ENCODE results near the gene ARHGEF37. TPM values are rescaled to one million over a fixed set of nuclear protein-coding genes. Genes with fewer than 3 reads are reported as not detected.

ARHGEF37 gene
- total and polyA plus RNA-seq, 2 of the 8 experiments (the other 6 are each of a cell fraction or from before 2014, with no cell fraction given), result 0.21 to 0.48 TPM

DNA sequence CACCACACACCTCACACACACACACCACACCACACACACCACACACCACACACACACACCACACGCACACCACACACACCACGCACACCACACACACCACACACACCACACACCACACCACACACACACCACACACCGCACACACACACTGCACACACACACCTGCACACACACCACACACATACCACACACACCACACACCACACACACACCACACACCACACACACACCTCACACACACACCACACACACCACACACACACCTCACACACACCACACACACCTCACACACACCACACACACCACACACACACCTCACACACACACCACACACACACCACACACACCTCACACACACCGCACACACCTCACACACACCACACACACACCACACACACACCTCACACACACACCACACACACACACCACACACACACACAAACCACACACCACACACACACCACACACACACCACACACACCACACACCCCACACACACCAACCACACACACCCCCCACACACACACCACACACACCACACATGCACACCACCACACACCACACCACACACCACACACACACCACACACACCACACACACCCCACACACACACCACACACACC, 73.7 kb downstream of the ARHGEF37 start:
- no peak overlapping the region for H3K14ac ChIP-seq (ENCODE audit: insufficient read length)
- peak overlapping the region; percentile 99 for H3K56ac ChIP-seq (replicated peaks; ENCODE audit: insufficient read length, low read depth, low read length)
- no peaks in the 10 kb centered on the region; a peak in 1 of 7 replicates for H3K4me1 ChIP-seq (replicated peaks in 1 of 4; ENCODE audit: control insufficient read depth in 3 of 4, insufficient read depth in 4 of 4, low read length in 3 of 4)
- peak overlapping the region; percentile 18; the same call in 1 of the 2 replicates for H2AK5ac ChIP-seq (ENCODE audit: low read depth, low read length)
- no peak overlapping the region for H3K4me2 ChIP-seq (ENCODE audit: insufficient read depth in 1 of 2, low read depth in 2 of 2, low read length in 2 of 2)
- no peaks in the 10 kb centered on the region for H3K36me3 ChIP-seq (ENCODE audit: control insufficient read depth in 2 of 4, insufficient read depth in 4 of 4, low read length in 3 of 4)
- no peak overlapping the region for H2BK20ac ChIP-seq (ENCODE audit: low read length)
- H3K23me2 ChIP-seq (ENCODE audit: low read depth, low read length), result peaks cover 13% of the 10 kb centered on the region; the same call in 1 of the 2 replicates
- TF ChIP-seq JUN (IDR thresholded peaks at IDR 0.05; ENCODE audit: low read depth, low read length), result no peak
- no peak for TF ChIP-seq SAP30 (IDR thresholded peaks at IDR 0.05; ENCODE audit: insufficient read depth, insufficient replicate concordance, low read length)
- TF ChIP-seq HDAC2 (IDR thresholded peaks at IDR 0.05; ENCODE audit: borderline replicate concordance in 1 of 2, low read depth in 2 of 2, low read length in 2 of 2), result no peak
- TF ChIP-seq EZH2 (IDR thresholded peaks at IDR 0.05; ENCODE audit: low read depth, low read length, severe bottlenecking), result no peak
- no peak for TF ChIP-seq CBX8 (IDR thresholded peaks at IDR 0.05; ENCODE audit: borderline replicate concordance, low read depth, low read length)
- no peak for TF ChIP-seq KDM5A (IDR thresholded peaks at IDR 0.05; ENCODE audit: low read length)
- TF ChIP-seq BRCA1 (IDR thresholded peaks at IDR 0.05; ENCODE audit: low read depth, low read length), result no peak
- no peak for TF ChIP-seq TBP (IDR thresholded peaks at IDR 0.05; ENCODE audit: low read depth, low read length)
- no peak for TF ChIP-seq FOSL1 (IDR thresholded peaks at IDR 0.05; ENCODE audit: insufficient read depth, low read depth, low read length)
- TF ChIP-seq CEBPB (IDR thresholded peaks at IDR 0.05; ENCODE audit: low read depth, low read length), result no peak
- H2BK5ac ChIP-seq (ENCODE audit: low read depth, low read length), result peak overlapping the region; percentile 35; the same call in 1 of the 2 replicates
- H4K20me1 ChIP-seq (replicated peaks in 1 of 2; ENCODE audit: control insufficient read depth in 1 of 2, insufficient read depth in 2 of 2, low read length in 2 of 2), result peaks cover 0 to 2% of the 10 kb centered on the region in 2 experiments
- H3K9ac ChIP-seq (replicated peaks in 1 of 4; ENCODE audit: extremely low read depth in 1 of 4, low read depth in 3 of 4, low read length in 3 of 4), result no peak overlapping the region
- H2BK120ac ChIP-seq (replicated peaks; ENCODE audit: low read depth, low read length), result no peak overlapping the region
- no peak overlapping the region for H3K27ac ChIP-seq (ENCODE audit: low read depth, low read length)
- H3K79me1 ChIP-seq (ENCODE audit: low read depth, low read length), result no peaks in the 10 kb centered on the region
- H3K79me2 ChIP-seq (ENCODE audit: control insufficient read depth in 1 of 2, insufficient read depth in 2 of 2, low read length in 2 of 2), result no peaks in the 10 kb centered on the region
- no peak for DNase-seq (ENCODE audit: low read depth in 1 of 2, low spot score in 2 of 2)
- H2AFZ ChIP-seq (ENCODE audit: low read length), result no peak overlapping the region
- peak overlapping the region; percentile 68; the same call in 1 of the 2 replicates for H2BK12ac ChIP-seq (ENCODE audit: low read depth, low read length)
- H3K18ac ChIP-seq (ENCODE audit: extremely low read depth, low read length), result no peak overlapping the region
- no peak overlapping the region for H3K4ac ChIP-seq (replicated peaks; ENCODE audit: insufficient read length, low read depth, low read length)
- CTCF ChIA-PET (ENCODE audit: partially characterized antibody), result interaction anchor here (0.8 to 6.6 kb wide), 16 partner anchors 11 to 257 kb away, joined by 3 to 153 read pairs (median 3); no protein-coding TSS in a partner anchor
- H4K8ac ChIP-seq (ENCODE audit: extremely low read depth, insufficient read depth, low read length), result no peak overlapping the region; the same call in 1 of the 2 replicates
- H4K5ac ChIP-seq (ENCODE audit: insufficient read length, low read depth, low read length), result no peak overlapping the region
- WGBS, 2 experiments (ENCODE audit: extremely low coverage in 1 of 2, insufficient coverage in 1 of 2, insufficient read length in 1 of 2, insufficient replicate concordance in 2 of 2, low coverage in 1 of 2, low lambda C conversion rate in 2 of 2, missing lambda C conversion rate in 1 of 2), result 60% methylated on average over 1 of the region's 4 CpGs; no CpG with 5 or more reads in 1 of the 2 experiments
- no peak for FAIRE-seq
- H3K27me3 ChIP-seq (replicated peaks in 1 of 4; ENCODE audit: control insufficient read depth in 3 of 4, extremely low read depth in 1 of 4, insufficient read depth in 3 of 4, low read length in 3 of 4), result no peaks in the 10 kb centered on the region; a peak in 1 of 7 replicates
- no peak overlapping the region for H4K91ac ChIP-seq (replicated peaks; ENCODE audit: insufficient read length, low read length)
- H3K4me3 ChIP-seq (ENCODE audit: extremely low read depth in 1 of 4, insufficient read depth in 2 of 4, low read depth in 3 of 4, low read length in 4 of 4), result no peak overlapping the region
- peak overlapping the region; percentile 92; the same call in 1 of the 2 replicates for H2BK15ac ChIP-seq (ENCODE audit: low read length)
- POLR2A ChIA-PET (ENCODE audit: partially characterized antibody), result interaction anchor here (1.0 kb wide), 1 partner anchor 175 kb away, joined by 3 read pairs; no protein-coding TSS in a partner anchor
- no peak overlapping the region for H3K23ac ChIP-seq (ENCODE audit: insufficient read length)
- no peaks in the 10 kb centered on the region for H3K9me3 ChIP-seq (ENCODE audit: insufficient read depth in 2 of 2, low read depth in 1 of 2, low read length in 1 of 2)
